Renal pelvis (tissue), 12 donors: Measurements from ENCODE around the gene FGF7. TPM values are rescaled to one million over a fixed set of nuclear protein-coding genes. Genes with fewer than 3 reads are reported as not detected.
"Not testable (repeated sequence)": the region's sequence is repeated elsewhere in the genome, so short reads cannot be mapped to it uniquely, and the experiment has no call there.

Experiments used
- DNase-seq: peaks from one replicate; pipeline ENCODE4 v3.0.0-alpha.2; 2013
- long read RNA-seq, 16 experiments: transcript quantifications; one replicate each; lab custom pipeline, GENCODE V29; 2026
- polyA plus RNA-seq, 3 donors: library from polyadenylated mRNA; unstranded; fragments of 120-200 nt; gene quantifications; one replicate each; pipeline ENCODE4 v1.2.1, GENCODE V29; 2013; ENCODE audit not compliant: insufficient read length in 3 of 3

Gene FGF7, protein sequence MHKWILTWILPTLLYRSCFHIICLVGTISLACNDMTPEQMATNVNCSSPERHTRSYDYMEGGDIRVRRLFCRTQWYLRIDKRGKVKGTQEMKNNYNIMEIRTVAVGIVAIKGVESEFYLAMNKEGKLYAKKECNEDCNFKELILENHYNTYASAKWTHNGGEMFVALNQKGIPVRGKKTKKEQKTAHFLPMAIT
- 10 to 100 TPM; 10.3 to 15.2 (median 12.0) TPM for polyA plus RNA-seq
- long read RNA-seq, donor 1, full-length matches to known transcripts: 9 of 9 reads
- long read RNA-seq, donor 1, partial matches to known transcripts: 0 of 9 reads
- long read RNA-seq, donor 1, other reads (novel, unspliced or antisense): 0 of 9 reads
- long read RNA-seq, donor 2, full-length matches to known transcripts: 2 of 8 reads
- long read RNA-seq, donor 2, partial matches to known transcripts: 6 of 8 reads
- long read RNA-seq, donor 2, other reads (novel, unspliced or antisense): 0 of 8 reads
- long read RNA-seq, donor 3, full-length matches to known transcripts: 6 of 6 reads
- long read RNA-seq, donor 3, partial matches to known transcripts: 0 of 6 reads
- long read RNA-seq, donor 3, other reads (novel, unspliced or antisense): 0 of 6 reads
- long read RNA-seq, donor 4, full-length matches to known transcripts: 6 of 6 reads
- long read RNA-seq, donor 4, partial matches to known transcripts: 0 of 6 reads
- long read RNA-seq, donor 4, other reads (novel, unspliced or antisense): 0 of 6 reads
- long read RNA-seq, donor 5, full-length matches to known transcripts: 3 of 3 reads
- long read RNA-seq, donor 5, partial matches to known transcripts: 0 of 3 reads
- long read RNA-seq, donor 5, other reads (novel, unspliced or antisense): 0 of 3 reads
- long read RNA-seq, donor 6, full-length matches to known transcripts: 4 of 4 reads
- long read RNA-seq, donor 6, partial matches to known transcripts: 0 of 4 reads
- long read RNA-seq, donor 6, other reads (novel, unspliced or antisense): 0 of 4 reads
- long read RNA-seq, donor 7, full-length matches to known transcripts: 16 of 16 reads
- long read RNA-seq, donor 7, partial matches to known transcripts: 0 of 16 reads
- long read RNA-seq, donor 7, other reads (novel, unspliced or antisense): 0 of 16 reads
- long read RNA-seq, donor 8, full-length matches to known transcripts: 33 of 53 reads
- long read RNA-seq, donor 8, partial matches to known transcripts: 20 of 53 reads
- long read RNA-seq, donor 8, other reads (novel, unspliced or antisense): 0 of 53 reads
- long read RNA-seq, donor 9, full-length matches to known transcripts: 7 of 7 reads
- long read RNA-seq, donor 9, partial matches to known transcripts: 0 of 7 reads
- long read RNA-seq, donor 9, other reads (novel, unspliced or antisense): 0 of 7 reads
- long read RNA-seq, donor 10, full-length matches to known transcripts: 1 of 1 reads
- long read RNA-seq, donor 10, partial matches to known transcripts: 0 of 1 reads
- long read RNA-seq, donor 10, other reads (novel, unspliced or antisense): 0 of 1 reads
- long read RNA-seq, donor 11, full-length matches to known transcripts: 6 of 6 reads
- long read RNA-seq, donor 11, partial matches to known transcripts: 0 of 6 reads
- long read RNA-seq, donor 11, other reads (novel, unspliced or antisense): 0 of 6 reads
- long read RNA-seq, donor 12, full-length matches to known transcripts: 6 of 12 reads
- long read RNA-seq, donor 12, partial matches to known transcripts: 6 of 12 reads
- long read RNA-seq, donor 12, other reads (novel, unspliced or antisense): 0 of 12 reads
- long read RNA-seq, donor 13, full-length matches to known transcripts: 3 of 3 reads
- long read RNA-seq, donor 13, partial matches to known transcripts: 0 of 3 reads
- long read RNA-seq, donor 13, other reads (novel, unspliced or antisense): 0 of 3 reads
- long read RNA-seq, donor 14: 0 reads
- long read RNA-seq, donor 15: 0 reads
- long read RNA-seq, donor 16, full-length matches to known transcripts: 8 of 8 reads
- long read RNA-seq, donor 16, partial matches to known transcripts: 0 of 8 reads
- long read RNA-seq, donor 16, other reads (novel, unspliced or antisense): 0 of 8 reads

DNA sequence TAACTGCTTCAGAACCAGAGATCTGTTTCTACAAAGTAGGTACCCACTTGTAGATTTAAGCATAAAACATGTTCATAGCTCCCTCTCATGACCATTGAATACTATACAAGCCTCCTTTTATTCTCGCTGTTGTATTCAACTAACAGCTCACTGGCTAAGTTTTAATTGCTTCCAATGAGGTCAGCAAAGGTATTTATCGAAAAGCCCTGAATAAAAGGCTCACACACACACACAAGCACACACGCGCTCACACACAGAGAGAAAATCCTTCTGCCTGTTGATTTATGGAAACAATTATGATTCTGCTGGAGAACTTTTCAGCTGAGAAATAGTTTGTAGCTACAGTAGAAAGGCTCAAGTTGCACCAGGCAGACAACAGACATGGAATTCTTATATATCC, at the start of gene FGF7:
TSS of gene FGF7 (plus strand) at position 222 of the 400 bp plus-strand sequence. CDS start 1,056 bp downstream, outside the sequence.
- peak; percentile 47 for DNase-seq

GRCh38 chr15:49379996-49380395, 43.0 kb upstream of the FGF7 start:
- no peak for DNase-seq

- DNase-seq: no peak
These were observed 42.1 kb upstream of the FGF7 start for GRCh38 chr15:49380912-49381311.

DNA sequence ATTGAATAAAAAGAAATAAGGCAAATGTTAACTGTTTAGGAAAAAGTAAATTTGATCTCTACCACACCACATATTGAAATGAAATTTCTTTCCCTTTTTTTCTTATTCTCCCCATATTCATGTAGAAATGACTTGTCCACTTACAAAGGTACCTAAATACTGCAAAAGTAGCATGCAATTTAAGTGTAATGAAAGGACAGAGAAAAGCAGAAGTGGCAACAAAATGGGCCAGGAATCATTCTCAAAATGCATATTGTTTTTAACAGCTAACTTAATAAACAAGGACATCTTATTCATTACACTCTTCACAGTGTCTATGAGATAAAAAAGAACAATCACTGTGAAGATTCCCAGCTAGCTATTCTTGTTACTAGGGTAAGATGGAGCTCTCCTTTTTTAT, 40.6 kb upstream of the FGF7 start:
- DNase-seq: no peak

DNA sequence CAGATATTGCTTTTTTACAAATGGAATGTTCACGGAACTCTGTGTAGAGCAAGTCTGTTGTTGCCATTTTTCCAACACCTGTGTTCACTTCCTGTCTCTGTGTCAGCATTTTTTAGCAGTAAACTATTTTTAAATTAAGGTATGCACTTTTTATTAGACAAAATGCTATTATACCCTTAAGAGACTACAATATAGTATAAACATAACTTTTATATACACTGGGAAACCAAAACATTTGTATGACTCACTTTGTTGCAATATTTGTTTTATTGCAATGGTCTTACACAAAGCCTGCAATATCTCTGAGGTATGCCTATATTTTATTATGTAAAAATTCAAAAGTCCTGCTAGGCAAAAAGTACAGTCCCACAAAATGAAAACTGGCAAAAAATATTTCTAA, 39.8 kb upstream of the FGF7 start:
- DNase-seq: no peak

DNA sequence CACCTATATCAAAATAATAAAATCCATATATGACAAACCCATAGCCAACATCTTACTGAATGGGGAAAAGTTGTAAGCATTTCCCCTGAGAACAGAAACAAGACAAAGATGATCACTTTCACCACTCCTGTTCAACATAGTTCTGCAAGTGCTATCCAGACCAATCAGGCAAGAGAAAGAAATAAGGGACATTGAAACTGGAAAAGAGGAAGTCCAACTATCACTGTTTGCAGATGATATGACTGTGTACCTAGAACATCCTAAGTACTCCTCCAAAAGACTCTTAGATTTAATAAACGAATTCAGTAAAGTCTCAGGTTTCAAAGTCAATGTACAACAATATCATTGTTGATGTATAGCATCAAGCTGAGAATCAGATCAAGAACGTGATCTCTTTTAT, 35.6 kb upstream of the FGF7 start:
- DNase-seq: no peak

- DNase-seq: not testable (repeated sequence)
These were observed 20.3 kb upstream of the FGF7 start for GRCh38 chr15:49402515-49403296.

DNA sequence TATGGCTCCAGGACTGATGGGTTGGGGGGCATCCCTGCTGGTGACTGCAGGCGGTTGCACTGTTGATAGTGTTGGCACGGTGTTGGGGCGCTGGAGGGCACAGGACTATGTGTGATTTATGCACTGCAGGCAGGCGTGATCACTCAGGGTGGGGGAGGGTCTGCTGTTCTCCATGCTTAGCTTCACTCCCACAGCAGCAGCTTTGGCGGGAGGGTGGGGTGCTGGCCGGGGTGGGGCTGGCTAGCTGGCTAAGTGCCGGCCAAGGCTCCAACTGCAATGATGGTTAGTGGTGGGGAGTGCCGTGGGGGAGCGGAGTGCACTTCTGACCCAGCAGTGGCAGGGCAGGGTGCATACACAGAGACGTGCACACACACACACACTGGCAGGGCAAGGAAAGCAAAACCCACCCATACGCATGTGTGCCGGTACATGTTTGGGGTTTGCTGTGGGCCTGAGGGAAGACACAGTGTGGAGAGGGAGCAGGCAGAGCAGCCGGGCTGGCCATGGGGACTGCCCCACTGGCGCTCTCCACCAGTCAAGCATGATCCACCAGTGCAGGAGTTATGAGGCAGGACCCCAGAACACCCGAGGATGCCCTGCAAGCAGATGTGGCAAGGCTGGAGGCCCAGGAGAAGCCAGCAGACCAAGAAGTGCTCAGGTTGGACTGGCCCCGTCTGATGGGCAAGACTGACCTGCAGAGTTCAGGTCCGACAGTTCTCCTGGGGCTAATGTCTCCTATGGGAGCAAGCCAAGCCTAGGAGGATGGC, 16.5 kb upstream of the FGF7 start:
- no peak for DNase-seq

DNA sequence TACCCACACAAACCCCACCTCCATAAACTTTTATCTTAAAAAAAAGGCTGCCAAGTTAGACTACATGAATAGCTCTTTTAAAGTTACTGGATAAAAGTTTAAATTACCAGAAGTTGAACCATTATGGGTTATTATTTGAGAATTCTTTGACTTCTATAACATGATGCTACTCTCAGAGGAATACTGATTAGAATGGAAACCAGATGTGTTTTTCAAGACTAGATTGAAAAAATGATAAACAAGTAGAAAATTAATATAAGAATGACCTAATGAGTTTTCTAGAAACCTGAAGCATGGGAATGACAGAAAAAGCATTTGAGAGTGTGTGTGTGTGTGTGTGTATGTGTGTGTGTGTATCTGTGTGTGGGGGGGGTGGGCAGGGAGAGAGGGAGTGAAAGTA, 12.4 kb upstream of the FGF7 start:
- DNase-seq: no peak

GRCh38 chr15:49412797-49413196, 10.2 kb upstream of the FGF7 start:
- DNase-seq: no peak

DNA sequence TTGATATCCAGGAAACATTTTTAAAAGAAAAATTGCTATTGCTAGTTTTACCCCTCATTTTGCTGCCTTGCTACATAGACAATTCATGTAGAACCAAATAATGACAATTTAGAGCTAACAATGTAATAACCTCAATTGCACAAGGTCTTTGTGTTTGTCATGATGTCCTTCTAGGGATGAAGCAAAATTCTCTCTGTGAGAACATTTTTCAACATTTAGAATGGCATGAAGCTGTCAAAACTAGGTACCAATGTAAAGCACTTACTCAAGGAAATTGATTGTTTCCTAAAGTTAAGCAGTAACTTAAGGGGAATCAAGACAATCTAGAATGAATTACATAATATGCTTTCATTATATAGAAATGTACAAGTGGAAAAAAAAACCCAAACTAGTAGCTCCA, 7.9 kb upstream of the FGF7 start:
- DNase-seq: no peak

- DNase-seq: no peak
These were observed 7.4 kb upstream of the FGF7 start for GRCh38 chr15:49415638-49416037.

DNA sequence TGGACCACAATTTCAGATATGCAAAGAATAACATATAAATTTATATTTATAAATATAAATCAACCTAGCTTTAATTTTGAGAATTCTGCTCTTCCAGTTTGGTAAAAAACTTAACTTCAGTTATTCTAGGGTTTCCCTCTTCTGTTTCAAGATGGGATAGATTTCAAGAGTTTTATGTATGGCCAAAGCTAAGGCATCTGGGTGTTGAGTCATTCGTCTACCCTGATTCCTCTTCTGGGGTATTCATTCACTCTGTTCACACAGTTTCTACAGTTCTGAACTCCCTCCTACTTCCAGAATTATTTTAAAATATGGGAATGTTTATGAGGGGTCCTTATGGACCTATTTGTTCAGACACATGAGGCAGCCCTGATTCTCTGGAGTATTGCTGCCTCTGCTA, 4.2 kb upstream of the FGF7 start:
- DNase-seq: no peak

DNA sequence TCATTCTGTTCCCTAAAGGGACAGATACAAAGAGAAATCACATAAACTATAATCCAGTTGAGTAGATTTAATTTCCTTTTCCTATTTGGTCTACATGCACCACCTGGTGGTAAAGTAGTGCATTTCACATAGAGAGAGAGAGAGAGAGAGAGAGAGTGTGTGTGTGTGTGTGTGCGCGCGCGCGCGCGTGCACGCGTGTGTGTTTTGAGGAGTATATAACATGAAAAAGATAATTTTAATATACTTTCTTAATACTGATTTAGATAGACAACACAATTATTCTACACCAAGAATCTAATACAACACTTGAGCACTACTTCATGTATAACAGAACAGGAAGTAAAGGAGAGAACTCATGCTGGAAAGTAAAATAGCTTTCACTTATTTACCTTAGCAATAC, 1.1 kb upstream of the FGF7 start:
- DNase-seq: peak; percentile 52

- DNase-seq: no peak
These were observed 984 bp downstream of the FGF7 start for GRCh38 chr15:49423901-49424550.

DNA sequence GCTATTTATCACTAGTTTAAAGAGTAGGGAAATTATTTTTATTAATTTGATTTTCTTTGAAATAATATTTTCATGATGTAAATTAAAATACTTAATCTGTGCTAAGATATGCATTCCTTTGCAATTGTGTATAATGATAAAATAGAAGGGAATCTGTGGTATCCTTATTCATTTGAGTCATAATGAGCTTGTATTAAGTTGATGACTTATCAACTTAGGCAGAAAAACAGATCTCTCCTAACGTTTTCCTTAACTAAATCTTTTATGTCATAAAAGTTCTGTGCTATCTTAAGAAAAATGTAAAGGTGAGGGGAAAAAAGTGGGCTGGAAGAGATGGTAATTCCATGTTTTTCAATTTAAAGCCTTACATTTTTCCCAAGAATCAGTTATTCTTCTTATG, 1.9 kb downstream of the FGF7 start:
- no peak for DNase-seq

DNA sequence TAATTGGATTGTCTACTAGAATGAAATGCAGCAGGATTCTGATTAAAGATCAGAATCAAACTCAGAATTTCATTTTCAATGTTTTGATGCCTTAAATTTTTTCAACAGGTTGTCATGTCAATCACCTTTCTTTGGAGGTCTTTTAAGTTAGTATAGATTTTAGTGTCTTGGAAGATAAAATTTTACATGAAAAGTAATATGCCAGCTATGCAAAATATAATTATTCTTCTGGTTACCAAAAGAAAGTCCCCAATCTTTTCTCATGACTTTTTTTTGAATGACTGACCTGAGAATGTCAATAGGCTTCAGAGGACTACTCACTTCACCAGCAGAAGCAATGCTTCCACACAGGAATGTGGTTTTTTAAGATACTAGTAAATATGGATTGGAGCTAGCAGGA, 4.3 kb downstream of the FGF7 start:
- no peak for DNase-seq
